ENCODE results near the gene UMODL1.
"Not testable (repeated sequence)": the region's sequence is repeated elsewhere in the genome, so short reads cannot be mapped to it uniquely, and the experiment has no call there.

UMODL1 gene

GRCh38 chr21:42172596-42173483, 101.7 kb downstream of the UMODL1 start:
- no peak for DNase-seq

DNA sequence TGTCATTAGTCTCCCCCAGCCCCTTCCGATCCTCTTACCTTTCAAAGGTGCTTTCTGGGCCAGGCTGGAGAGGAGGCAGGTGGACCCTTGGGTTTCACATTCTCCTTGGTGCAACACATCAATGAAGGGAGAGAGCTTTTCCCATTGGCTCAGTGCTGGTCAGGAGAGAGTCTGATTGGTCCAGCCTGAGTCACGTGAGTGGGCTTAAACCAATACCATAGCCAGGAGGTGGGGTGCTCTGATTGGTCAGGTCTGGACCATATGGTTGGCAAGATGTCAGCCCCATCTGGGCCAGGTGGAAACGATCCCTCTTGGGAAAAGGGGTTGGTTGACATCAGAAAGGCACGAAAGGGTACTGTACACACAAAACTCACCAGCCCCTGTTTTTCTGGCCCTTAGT, 103.1 kb downstream of the UMODL1 start:
- DNase-seq = no peak

DNA sequence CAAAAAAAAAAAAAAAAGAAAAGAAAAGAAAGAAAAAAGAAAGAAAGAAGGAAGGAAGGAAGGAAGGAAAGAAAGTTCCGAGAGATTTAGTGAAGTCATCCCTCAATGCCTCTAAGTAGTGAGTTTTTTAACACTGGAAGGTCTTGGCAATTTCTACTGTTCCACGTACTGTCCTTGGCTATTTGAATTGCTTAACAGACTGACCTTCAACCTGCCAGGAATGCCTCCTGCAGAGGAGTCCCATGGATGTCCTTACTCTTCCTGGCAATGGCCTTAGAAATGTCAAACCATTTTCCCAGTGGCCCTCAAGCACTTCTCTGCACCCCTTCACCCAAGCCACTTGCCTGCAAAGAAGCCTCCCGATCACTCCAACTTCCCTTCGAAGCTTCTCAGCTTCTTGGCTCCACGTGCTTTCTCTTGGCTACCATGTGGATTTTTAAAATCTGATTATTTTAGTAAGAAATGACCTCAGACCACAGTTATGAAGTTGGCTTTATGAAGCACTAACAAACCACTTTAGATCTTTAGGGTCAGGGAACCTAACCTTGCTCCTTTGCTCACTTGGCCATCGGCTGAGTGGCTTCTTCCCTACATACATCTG, 104.1 kb downstream of the UMODL1 start:
- no peak for DNase-seq

DNA sequence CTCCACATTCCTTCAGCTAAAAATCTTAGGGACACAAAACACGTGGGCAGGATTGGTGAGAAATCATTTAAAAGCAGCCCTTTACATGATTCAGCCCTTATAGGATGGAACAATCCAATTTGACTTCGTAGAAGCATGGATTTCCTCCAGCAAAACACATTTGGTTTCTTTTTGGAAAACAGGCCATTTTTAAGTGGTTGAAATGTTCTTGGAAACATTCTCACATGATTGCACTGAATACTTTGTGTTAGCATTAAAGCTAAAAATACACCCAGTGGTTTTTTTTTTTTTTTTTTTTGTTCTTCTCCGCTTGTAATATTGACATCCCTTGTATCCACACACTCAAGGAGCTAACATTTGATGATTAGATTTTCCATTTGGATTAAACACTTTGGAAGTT, 105.7 kb downstream of the UMODL1 start:
- DNase-seq = no peak

- no peak for DNase-seq
Measured at GRCh38 chr21:42179316-42179715, 108.2 kb downstream of the UMODL1 start.

- DNase-seq = not testable (repeated sequence)
Measured at GRCh38 chr21:42180001-42180400, 108.9 kb downstream of the UMODL1 start.

- no peak for DNase-seq
Measured at GRCh38 chr21:42182713-42183371, 111.7 kb downstream of the UMODL1 start.

- DNase-seq = no peak
Measured at GRCh38 chr21:42183374-42184266, 112.5 kb downstream of the UMODL1 start.

- DNase-seq = no peak
Measured at GRCh38 chr21:42186591-42186990, 115.5 kb downstream of the UMODL1 start.

GRCh38 chr21:42187976-42188653, 117.0 kb downstream of the UMODL1 start:
- DNase-seq = peak; percentile 69

DNA sequence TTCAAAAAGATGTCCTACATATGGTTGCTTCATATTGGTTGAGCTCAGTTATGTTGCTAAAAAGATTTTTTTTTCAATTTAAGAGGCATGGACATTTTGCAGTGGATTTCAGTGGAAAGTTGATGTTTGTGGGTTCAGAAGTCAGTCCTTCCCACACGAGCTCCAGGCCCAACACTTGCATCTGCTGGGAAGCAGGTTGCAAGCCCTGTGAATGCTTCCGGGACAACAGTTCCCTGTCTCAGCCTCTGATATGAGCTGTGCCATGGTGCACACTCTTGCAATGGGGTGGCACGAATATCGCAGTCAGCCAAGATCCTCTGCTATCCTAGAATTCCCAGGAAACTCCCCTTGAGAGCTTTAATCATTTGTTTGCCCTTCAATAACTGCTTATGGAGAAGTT, 117.5 kb downstream of the UMODL1 start:
- no peak for DNase-seq

GRCh38 chr21:42189431-42189830, 118.3 kb downstream of the UMODL1 start:
- no peak for DNase-seq

DNA sequence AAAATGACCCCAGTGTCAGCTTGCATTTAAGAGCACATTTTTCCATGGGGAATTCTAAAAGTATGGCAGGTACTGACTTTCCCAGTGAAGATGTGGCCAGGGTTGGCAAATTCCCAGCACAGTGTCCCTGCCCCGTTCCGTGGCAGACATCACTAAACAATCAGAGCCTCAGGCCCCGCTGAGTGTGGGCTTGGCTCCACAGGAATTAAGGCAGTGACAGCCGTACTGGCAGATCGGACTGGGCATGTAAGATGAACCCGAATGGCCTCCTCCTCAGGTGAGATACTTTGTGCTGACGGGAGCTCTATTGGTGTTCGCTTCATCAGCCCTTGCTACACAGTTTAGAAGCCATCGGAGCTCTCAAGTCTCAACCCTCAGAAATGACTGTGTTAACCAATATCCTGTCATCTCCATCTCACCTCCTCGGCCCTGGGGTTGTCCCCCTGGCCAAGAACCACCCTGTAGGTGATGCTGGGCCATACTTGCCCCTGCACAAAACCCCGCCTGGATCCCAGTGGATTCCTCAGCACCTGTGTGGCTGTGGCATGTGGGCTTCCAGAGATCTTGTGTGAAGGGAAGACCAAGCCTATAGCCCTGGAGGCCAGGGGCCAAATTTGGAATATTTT, 118.9 kb downstream of the UMODL1 start:
- no peak for DNase-seq

GRCh38 chr21:42190486-42190863, 119.4 kb downstream of the UMODL1 start:
- no peak for DNase-seq

GRCh38 chr21:42191064-42191463, 119.9 kb downstream of the UMODL1 start:
- no peak for DNase-seq

DNA sequence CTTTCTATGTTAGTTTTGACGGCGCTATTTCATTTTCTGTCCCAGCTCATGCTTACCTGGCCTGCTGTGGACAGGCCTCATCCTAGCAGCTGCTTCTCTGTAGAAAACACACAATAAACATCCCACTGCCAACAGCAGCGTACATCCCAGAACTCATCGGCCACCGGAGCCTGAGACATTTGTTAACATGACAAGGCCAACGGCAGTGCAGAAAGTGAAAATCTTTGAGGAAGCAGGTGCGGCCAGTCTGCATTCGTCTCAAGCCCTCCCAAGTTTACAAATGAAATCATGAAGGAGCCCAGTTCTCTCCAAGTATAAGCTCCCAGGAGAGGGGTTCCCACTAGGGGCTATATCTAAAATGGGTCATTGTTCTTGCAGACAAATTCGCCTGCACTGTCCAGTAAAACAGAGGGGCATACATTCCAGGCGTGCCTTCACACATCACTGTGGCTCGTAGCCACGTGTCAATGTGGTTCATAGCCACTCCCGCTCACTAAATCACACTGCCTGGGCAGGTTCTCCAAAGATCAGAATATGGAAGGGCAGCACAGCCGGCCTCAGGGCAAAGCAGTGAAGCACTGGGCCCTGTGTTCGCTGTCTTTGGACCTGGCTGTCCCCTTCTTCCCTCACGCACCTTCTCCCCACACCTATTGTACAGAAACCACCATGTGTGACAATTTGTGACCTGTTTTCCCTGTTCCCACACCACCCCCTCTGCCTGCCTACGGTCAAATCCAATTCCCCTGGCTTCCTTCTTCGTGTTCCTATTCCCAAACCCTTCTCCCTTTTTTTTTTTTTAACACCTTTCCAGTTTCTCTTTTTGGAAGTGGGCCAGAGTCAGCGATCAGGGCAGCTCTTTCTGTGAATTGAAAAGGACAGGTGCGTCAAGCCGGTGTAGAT, 120.8 kb downstream of the UMODL1 start:
- no peak for DNase-seq
